Left ventricle myocardium inferior (tissue), 1 donor: ENCODE measurements around the gene CTSW. TPM values are rescaled to one million over a fixed set of nuclear protein-coding genes. Genes with fewer than 3 reads are reported as not detected.
A peak's percentile ranks its signal among the peaks of the same experiment; 100 is the strongest.
"Not testable (repeated sequence)": the region's sequence is repeated elsewhere in the genome, so short reads cannot be mapped to it uniquely, and the experiment has no call there.

ENCODE experiments used
- DNase-seq: peaks from one replicate; pipeline ENCODE4 v3.0.0-alpha.2; 2020
- H3K27ac ChIP-seq: fragments of 200-600 bp; replicated peaks from 2 replicates; pipeline ENCODE4 v1.8.0; 2021
- H3K27me3 ChIP-seq: fragments of 200-600 bp; 2 replicates; pipeline ENCODE4 v1.8.0; 2021; ENCODE audit warnings: low read depth
- H3K36me3 ChIP-seq: fragments of 200-600 bp; 2 replicates; pipeline ENCODE4 v1.8.0; 2021
- H3K4me1 ChIP-seq: fragments of 200-600 bp; 2 replicates; pipeline ENCODE4 v1.8.0; 2021
- H3K4me3 ChIP-seq: fragments of 200-600 bp; 2 replicates; pipeline ENCODE4 v1.8.0; 2021; ENCODE audit warnings: mild to moderate bottlenecking, moderate library complexity
- H3K9me3 ChIP-seq: fragments of 200-600 bp; replicated peaks from 2 replicates; pipeline ENCODE4 v1.8.0; 2021
- intact Hi-C: fragments of 100-400 bp; cut with micrococcal nuclease; formaldehyde crosslinking; loops from one replicate; pipeline ENCODE4 v1.11.0; 2022
- long read RNA-seq: library from polyadenylated mRNA; unstranded; transcript quantifications from one replicate; pipeline ENCODE4 v2.0.0, GENCODE V29; 2021
- total RNA-seq: library from RNA; stranded (reverse); fragmentation: NEBNext Ultra II Directional; extraction: Animal tissue kit (Norgen Biotek cat#: 25700); gene quantifications from one replicate; pipeline ENCODE4 v1.2.1, GENCODE V29; 2021
- TF ChIP-seq, protein P1 (sequence below): fragments of 200-600 bp; IDR thresholded peaks from 2 replicates; pipeline ENCODE4 v1.8.0; 2021; ENCODE audit warnings: antibody characterized with exemption, mild to moderate bottlenecking, borderline replicate concordance
- donor health status: DM: no; HTN: yes; CAD: no; lungs with severe emphysema.

CTSW gene, protein sequence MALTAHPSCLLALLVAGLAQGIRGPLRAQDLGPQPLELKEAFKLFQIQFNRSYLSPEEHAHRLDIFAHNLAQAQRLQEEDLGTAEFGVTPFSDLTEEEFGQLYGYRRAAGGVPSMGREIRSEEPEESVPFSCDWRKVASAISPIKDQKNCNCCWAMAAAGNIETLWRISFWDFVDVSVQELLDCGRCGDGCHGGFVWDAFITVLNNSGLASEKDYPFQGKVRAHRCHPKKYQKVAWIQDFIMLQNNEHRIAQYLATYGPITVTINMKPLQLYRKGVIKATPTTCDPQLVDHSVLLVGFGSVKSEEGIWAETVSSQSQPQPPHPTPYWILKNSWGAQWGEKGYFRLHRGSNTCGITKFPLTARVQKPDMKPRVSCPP
- 0.49 TPM for total RNA-seq
- long read RNA-seq, partial matches to known transcripts = 1 of 4 reads
- long read RNA-seq, other reads (novel, unspliced or antisense) = 1 of 4 reads

GRCh38 chr11:65879617-65880016 is at the start of gene CTSW:
Gene CTSW (plus strand): TSS chr11:65879837. CDS start chr11:65879855, 18 bp downstream.
- Histone ChIP-seq H3K9me3 (no peaks in the 10 kb centered on the region), H3K27ac (no peak within 1 kb of the TSS), H3K27me3 (no peaks in the 10 kb centered on the region), H3K36me3 (peaks cover 25% of the 10 kb centered on the region), H3K4me3 (no peak within 1 kb of the TSS), H3K4me1 (peaks cover 6% of the 10 kb centered on the region)
- no peak for DNase-seq
- intact Hi-C loops = loop anchor here (10.0 kb wide), 1 partner anchor 115 kb away; no protein-coding TSS in a partner anchor
- TF ChIP-seq, protein P1, sequence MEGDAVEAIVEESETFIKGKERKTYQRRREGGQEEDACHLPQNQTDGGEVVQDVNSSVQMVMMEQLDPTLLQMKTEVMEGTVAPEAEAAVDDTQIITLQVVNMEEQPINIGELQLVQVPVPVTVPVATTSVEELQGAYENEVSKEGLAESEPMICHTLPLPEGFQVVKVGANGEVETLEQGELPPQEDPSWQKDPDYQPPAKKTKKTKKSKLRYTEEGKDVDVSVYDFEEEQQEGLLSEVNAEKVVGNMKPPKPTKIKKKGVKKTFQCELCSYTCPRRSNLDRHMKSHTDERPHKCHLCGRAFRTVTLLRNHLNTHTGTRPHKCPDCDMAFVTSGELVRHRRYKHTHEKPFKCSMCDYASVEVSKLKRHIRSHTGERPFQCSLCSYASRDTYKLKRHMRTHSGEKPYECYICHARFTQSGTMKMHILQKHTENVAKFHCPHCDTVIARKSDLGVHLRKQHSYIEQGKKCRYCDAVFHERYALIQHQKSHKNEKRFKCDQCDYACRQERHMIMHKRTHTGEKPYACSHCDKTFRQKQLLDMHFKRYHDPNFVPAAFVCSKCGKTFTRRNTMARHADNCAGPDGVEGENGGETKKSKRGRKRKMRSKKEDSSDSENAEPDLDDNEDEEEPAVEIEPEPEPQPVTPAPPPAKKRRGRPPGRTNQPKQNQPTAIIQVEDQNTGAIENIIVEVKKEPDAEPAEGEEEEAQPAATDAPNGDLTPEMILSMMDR = no peak

- intact Hi-C loops, H3K27ac ChIP-seq, H3K27me3 ChIP-seq, H3K36me3 ChIP-seq, H3K9me3 ChIP-seq, DNase-seq, H3K4me3 ChIP-seq: not testable (repeated sequence)
- H3K4me1 ChIP-seq = peaks cover 18% of the 10 kb centered on the region
Observed at GRCh38 chr11:65832231-65832630, 47.4 kb upstream of the CTSW start.

GRCh38 chr11:65833297-65834030 is 46.2 kb upstream of the CTSW start, which contains the start of gene SNX32:
Gene SNX32 (plus strand): TSS chr11:65833963. CDS start chr11:65834066, 103 bp downstream.
- TF ChIP-seq, protein P1 = no peak
- peak within 1 kb of the TSS; percentile 38 for H3K27ac ChIP-seq
- peak; percentile 97 for DNase-seq
- intact Hi-C loops = no loop called here
- H3K27me3 ChIP-seq = peaks cover 3% of the 10 kb centered on the region
- peaks cover 18% of the 10 kb centered on the region for H3K4me1 ChIP-seq
- no peaks in the 10 kb centered on the region for H3K9me3 ChIP-seq
- peak within 1 kb of the TSS; percentile 77 for H3K4me3 ChIP-seq
- no peaks in the 10 kb centered on the region for H3K36me3 ChIP-seq

DNA sequence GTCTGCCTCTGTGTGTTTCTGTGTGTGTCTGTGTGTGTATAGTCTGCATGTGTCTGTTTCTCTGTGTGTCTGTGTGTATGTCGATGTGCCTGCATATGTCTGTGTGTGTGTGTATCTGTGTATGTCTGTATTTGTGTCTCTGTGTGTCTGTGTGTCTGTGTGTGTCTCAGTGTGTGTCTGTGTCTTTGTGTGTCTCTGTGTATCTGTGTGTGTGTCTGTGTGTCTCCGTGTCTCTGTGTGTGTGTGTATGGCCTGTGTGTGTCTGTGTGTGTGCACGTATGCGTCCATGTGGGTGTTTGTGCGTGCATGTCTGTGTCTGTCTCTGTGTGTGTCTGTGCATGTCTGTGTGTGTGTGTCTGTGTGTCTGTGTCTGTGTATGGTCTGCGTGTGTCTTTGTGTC is 45.4 kb upstream of the CTSW start:
- Histone ChIP-seq H3K9me3 (no peaks in the 10 kb centered on the region), H3K27me3 (peaks cover 3% of the 10 kb centered on the region), H3K36me3 (no peaks in the 10 kb centered on the region), H3K4me1 (peaks cover 18% of the 10 kb centered on the region), H3K4me3 (peak overlapping the region; percentile 77), H3K27ac (no peak overlapping the region)
- TF ChIP-seq, protein P1 = no peak
- intact Hi-C loops = no loop called here
- no peak for DNase-seq

DNA sequence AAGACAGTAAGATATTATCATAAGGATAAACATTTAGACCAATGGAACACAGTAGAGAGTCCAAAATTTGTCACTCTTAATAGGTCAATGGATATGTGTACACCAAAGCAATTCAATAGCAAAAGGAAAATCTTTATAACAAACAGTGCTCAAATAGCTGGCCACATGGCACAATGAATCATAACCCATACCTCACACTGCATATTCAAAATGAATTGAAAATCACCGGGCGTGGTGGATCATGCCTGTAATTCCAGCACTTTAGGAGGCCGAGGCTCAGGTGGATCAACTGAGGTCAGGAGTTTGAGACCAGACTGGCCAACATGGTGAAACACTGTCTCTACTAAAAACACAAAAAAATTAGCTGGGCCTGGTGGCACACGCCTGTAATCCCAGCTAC is 37.5 kb upstream of the CTSW start:
- no peak for DNase-seq
- no peak overlapping the region for H3K27ac ChIP-seq
- H3K27me3 ChIP-seq = no peaks in the 10 kb centered on the region
- TF ChIP-seq, protein P1 = no peak
- intact Hi-C loops = no loop called here
- H3K36me3 ChIP-seq = no peaks in the 10 kb centered on the region
- no peaks in the 10 kb centered on the region for H3K9me3 ChIP-seq
- no peaks in the 10 kb centered on the region for H3K4me1 ChIP-seq
- H3K4me3 ChIP-seq = no peak overlapping the region
